ENCODE data around the gene PDE4B. TPM values are rescaled to one million over a fixed set of nuclear protein-coding genes. Genes with fewer than 3 reads are reported as not detected.

PDE4B gene
- total RNA-seq, 1 donor from 2014 or later, result 7.6 TPM

GRCh38 chr1:65795311-65795710, 2.6 kb downstream of the PDE4B start:
- H3K4me2 ChIP-seq (ENCODE audit: low read length), result no peak overlapping the region
- H3K9me3 Mint-ChIP-seq (ENCODE audit: unreplicated experiment), result no peaks in the 10 kb centered on the region
- H3K4me1 Mint-ChIP-seq (ENCODE audit: low read depth, unreplicated experiment), result peaks cover 12% of the 10 kb centered on the region
- H3K27ac Mint-ChIP-seq (ENCODE audit: unreplicated experiment), result no peak overlapping the region
- H3K4me3 Mint-ChIP-seq (ENCODE audit: unreplicated experiment), result no peak overlapping the region
- TF ChIP-seq EZH2 (IDR thresholded peaks at IDR 0.05; ENCODE audit: insufficient read depth, low read length), result no peak
- no peak for TF ChIP-seq CTCF (IDR thresholded peaks at IDR 0.05; ENCODE audit: insufficient read depth, low read depth, low read length)
- H3K36me3 Mint-ChIP-seq (ENCODE audit: low read depth, unreplicated experiment), result no peaks in the 10 kb centered on the region
- H3K9ac ChIP-seq (ENCODE audit: low read length), result no peak overlapping the region
- no peaks in the 10 kb centered on the region for H3K36me3 ChIP-seq (ENCODE audit: insufficient read depth, low read length)
- no peak overlapping the region for H3K27ac ChIP-seq (ENCODE audit: low read depth, low read length)
- H3K9me3 ChIP-seq (ENCODE audit: insufficient read depth, low read depth, low read length), result no peaks in the 10 kb centered on the region
- no peak overlapping the region for H3K4me3 ChIP-seq (ENCODE audit: insufficient read depth, low read depth, low read length)
- H3K27me3 Mint-ChIP-seq (ENCODE audit: low read depth, unreplicated experiment), result peaks cover 27% of the 10 kb centered on the region
- DNase-seq (ENCODE audit: low read depth) (no peak), FAIRE-seq (no peak)
- no peaks in the 10 kb centered on the region for H4K20me1 ChIP-seq (ENCODE audit: insufficient read depth, low read length)
- no peak overlapping the region for H2AFZ ChIP-seq (ENCODE audit: low read depth, low read length)
- no peaks in the 10 kb centered on the region for H3K79me2 ChIP-seq (ENCODE audit: insufficient read depth, low read length)
- H3K27me3 ChIP-seq (ENCODE audit: insufficient read depth, low read length), result peaks cover 17% of the 10 kb centered on the region
- H3K4me1 ChIP-seq (ENCODE audit: insufficient read depth, low read length), result peaks cover 8% of the 10 kb centered on the region

- no peaks in the 10 kb centered on the region for H4K20me1 ChIP-seq (ENCODE audit: insufficient read depth, low read length)
- H2AFZ ChIP-seq (ENCODE audit: low read depth, low read length), result no peak overlapping the region
- no peak for DNase-seq (ENCODE audit: low read depth)
- H3K4me2 ChIP-seq (ENCODE audit: low read length), result no peak overlapping the region
- no peak for TF ChIP-seq CTCF (IDR thresholded peaks at IDR 0.05; ENCODE audit: insufficient read depth, low read depth, low read length)
- TF ChIP-seq EZH2 (IDR thresholded peaks at IDR 0.05; ENCODE audit: insufficient read depth, low read length), result no peak
- Mint-ChIP-seq H3K36me3 (ENCODE audit: low read depth, unreplicated experiment) (no peaks in the 10 kb centered on the region), H3K4me1 (ENCODE audit: low read depth, unreplicated experiment) (peaks cover 4% of the 10 kb centered on the region), H3K4me3 (ENCODE audit: unreplicated experiment) (no peak overlapping the region), H3K27ac (ENCODE audit: unreplicated experiment) (peak overlapping the region; percentile 6), H3K27me3 (ENCODE audit: low read depth, unreplicated experiment) (peaks cover 18% of the 10 kb centered on the region), H3K9me3 (ENCODE audit: unreplicated experiment) (no peaks in the 10 kb centered on the region)
- FAIRE-seq, result no peak
- no peak overlapping the region for H3K4me3 ChIP-seq (ENCODE audit: insufficient read depth, low read depth, low read length)
- H3K4me1 ChIP-seq (ENCODE audit: insufficient read depth, low read length), result no peaks in the 10 kb centered on the region
- H3K27ac ChIP-seq (ENCODE audit: low read depth, low read length), result no peak overlapping the region
- H3K9me3 ChIP-seq (ENCODE audit: insufficient read depth, low read depth, low read length), result no peaks in the 10 kb centered on the region
- no peaks in the 10 kb centered on the region for H3K36me3 ChIP-seq (ENCODE audit: insufficient read depth, low read length)
- no peak overlapping the region for H3K9ac ChIP-seq (ENCODE audit: low read length)
- H3K27me3 ChIP-seq (ENCODE audit: insufficient read depth, low read length), result peaks cover 6% of the 10 kb centered on the region
- no peaks in the 10 kb centered on the region for H3K79me2 ChIP-seq (ENCODE audit: insufficient read depth, low read length)
Measured at GRCh38 chr1:65799601-65800000, 6.9 kb downstream of the PDE4B start.

GRCh38 chr1:65804584-65804983, 11.9 kb downstream of the PDE4B start:
- H3K4me1 Mint-ChIP-seq (ENCODE audit: low read depth, unreplicated experiment), result peaks cover 3% of the 10 kb centered on the region
- TF ChIP-seq EZH2 (IDR thresholded peaks at IDR 0.05; ENCODE audit: insufficient read depth, low read length), result no peak
- no peak for TF ChIP-seq CTCF (IDR thresholded peaks at IDR 0.05; ENCODE audit: insufficient read depth, low read depth, low read length)
- FAIRE-seq (no peak), DNase-seq (ENCODE audit: low read depth) (no peak)
- Histone ChIP-seq H3K79me2 (ENCODE audit: insufficient read depth, low read length) (no peaks in the 10 kb centered on the region), H3K4me1 (ENCODE audit: insufficient read depth, low read length) (no peaks in the 10 kb centered on the region), H3K27me3 (ENCODE audit: insufficient read depth, low read length) (no peaks in the 10 kb centered on the region), H3K9me3 (ENCODE audit: insufficient read depth, low read depth, low read length) (no peaks in the 10 kb centered on the region), H2AFZ (ENCODE audit: low read depth, low read length) (no peak overlapping the region), H3K36me3 (ENCODE audit: insufficient read depth, low read length) (no peaks in the 10 kb centered on the region), H4K20me1 (ENCODE audit: insufficient read depth, low read length) (no peaks in the 10 kb centered on the region), H3K27ac (ENCODE audit: low read depth, low read length) (no peak overlapping the region), H3K4me3 (ENCODE audit: insufficient read depth, low read depth, low read length) (no peak overlapping the region), H3K4me2 (ENCODE audit: low read length) (no peak overlapping the region), H3K9ac (ENCODE audit: low read length) (no peak overlapping the region)
- H3K4me3 Mint-ChIP-seq (ENCODE audit: unreplicated experiment), result no peak overlapping the region
- no peaks in the 10 kb centered on the region for H3K36me3 Mint-ChIP-seq (ENCODE audit: low read depth, unreplicated experiment)
- H3K9me3 Mint-ChIP-seq (ENCODE audit: unreplicated experiment), result no peaks in the 10 kb centered on the region
- H3K27me3 Mint-ChIP-seq (ENCODE audit: low read depth, unreplicated experiment), result no peaks in the 10 kb centered on the region
- no peak overlapping the region for H3K27ac Mint-ChIP-seq (ENCODE audit: unreplicated experiment)
